C4-2B (cell line): Measurements from ENCODE around the gene E2F1.

Experiments used
- ZFX ChIP-seq: fragments of 450-650 bp; IDR thresholded peaks from 2 replicates; pipeline ENCODE4 v1.6.1; 2017
- TF ChIP-seq, protein P1 (sequence below): fragments of 450-650 bp; conservative IDR thresholded peaks from 2 replicates; pipeline ENCODE4 v1.5.1; 2017; ENCODE audit warnings: mild to moderate bottlenecking

- TF ChIP-seq, protein P1, sequence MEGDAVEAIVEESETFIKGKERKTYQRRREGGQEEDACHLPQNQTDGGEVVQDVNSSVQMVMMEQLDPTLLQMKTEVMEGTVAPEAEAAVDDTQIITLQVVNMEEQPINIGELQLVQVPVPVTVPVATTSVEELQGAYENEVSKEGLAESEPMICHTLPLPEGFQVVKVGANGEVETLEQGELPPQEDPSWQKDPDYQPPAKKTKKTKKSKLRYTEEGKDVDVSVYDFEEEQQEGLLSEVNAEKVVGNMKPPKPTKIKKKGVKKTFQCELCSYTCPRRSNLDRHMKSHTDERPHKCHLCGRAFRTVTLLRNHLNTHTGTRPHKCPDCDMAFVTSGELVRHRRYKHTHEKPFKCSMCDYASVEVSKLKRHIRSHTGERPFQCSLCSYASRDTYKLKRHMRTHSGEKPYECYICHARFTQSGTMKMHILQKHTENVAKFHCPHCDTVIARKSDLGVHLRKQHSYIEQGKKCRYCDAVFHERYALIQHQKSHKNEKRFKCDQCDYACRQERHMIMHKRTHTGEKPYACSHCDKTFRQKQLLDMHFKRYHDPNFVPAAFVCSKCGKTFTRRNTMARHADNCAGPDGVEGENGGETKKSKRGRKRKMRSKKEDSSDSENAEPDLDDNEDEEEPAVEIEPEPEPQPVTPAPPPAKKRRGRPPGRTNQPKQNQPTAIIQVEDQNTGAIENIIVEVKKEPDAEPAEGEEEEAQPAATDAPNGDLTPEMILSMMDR = peak; percentile 96
- no peak; the same call in 1 of the 2 replicates for TF ChIP-seq ZFX
These were observed 18.3 kb downstream of the E2F1 start for GRCh38 chr20:33667676-33668465.
